ENCODE measurements around the gene RAB40C.

DNA sequence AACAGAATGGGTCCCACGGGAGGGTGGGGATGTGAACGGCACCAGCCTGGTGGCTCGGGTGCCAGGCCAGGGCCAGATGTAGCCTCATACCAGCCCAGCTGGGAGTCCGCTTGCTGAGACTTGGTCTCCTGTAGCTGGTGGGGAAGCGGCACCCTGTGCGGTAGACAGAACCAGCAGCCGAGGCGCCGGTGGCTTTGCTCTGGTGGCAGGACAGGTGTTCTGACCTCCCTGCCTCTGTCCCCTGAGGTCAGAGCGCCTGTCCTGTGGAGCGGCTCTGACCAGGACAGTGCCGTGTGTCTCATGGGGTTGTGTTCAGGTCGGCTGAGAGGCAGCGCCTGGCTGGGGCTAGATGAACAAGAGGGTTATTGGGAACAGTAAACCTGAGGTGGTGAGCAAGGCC is 20.1 kb downstream of the RAB40C start:
- TF ChIP-seq, protein P1, sequence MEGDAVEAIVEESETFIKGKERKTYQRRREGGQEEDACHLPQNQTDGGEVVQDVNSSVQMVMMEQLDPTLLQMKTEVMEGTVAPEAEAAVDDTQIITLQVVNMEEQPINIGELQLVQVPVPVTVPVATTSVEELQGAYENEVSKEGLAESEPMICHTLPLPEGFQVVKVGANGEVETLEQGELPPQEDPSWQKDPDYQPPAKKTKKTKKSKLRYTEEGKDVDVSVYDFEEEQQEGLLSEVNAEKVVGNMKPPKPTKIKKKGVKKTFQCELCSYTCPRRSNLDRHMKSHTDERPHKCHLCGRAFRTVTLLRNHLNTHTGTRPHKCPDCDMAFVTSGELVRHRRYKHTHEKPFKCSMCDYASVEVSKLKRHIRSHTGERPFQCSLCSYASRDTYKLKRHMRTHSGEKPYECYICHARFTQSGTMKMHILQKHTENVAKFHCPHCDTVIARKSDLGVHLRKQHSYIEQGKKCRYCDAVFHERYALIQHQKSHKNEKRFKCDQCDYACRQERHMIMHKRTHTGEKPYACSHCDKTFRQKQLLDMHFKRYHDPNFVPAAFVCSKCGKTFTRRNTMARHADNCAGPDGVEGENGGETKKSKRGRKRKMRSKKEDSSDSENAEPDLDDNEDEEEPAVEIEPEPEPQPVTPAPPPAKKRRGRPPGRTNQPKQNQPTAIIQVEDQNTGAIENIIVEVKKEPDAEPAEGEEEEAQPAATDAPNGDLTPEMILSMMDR (IDR thresholded peaks at IDR 0.05), result no peak
- no peak for TF ChIP-seq POLR2AphosphoS5 (IDR thresholded peaks at IDR 0.05)

Data from sigmoid colon (tissue), 4 donors.